ENCODE measurements around the gene AVPR1A.

- TF ChIP-seq, protein P1, sequence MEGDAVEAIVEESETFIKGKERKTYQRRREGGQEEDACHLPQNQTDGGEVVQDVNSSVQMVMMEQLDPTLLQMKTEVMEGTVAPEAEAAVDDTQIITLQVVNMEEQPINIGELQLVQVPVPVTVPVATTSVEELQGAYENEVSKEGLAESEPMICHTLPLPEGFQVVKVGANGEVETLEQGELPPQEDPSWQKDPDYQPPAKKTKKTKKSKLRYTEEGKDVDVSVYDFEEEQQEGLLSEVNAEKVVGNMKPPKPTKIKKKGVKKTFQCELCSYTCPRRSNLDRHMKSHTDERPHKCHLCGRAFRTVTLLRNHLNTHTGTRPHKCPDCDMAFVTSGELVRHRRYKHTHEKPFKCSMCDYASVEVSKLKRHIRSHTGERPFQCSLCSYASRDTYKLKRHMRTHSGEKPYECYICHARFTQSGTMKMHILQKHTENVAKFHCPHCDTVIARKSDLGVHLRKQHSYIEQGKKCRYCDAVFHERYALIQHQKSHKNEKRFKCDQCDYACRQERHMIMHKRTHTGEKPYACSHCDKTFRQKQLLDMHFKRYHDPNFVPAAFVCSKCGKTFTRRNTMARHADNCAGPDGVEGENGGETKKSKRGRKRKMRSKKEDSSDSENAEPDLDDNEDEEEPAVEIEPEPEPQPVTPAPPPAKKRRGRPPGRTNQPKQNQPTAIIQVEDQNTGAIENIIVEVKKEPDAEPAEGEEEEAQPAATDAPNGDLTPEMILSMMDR (IDR thresholded peaks at IDR 0.05; ENCODE audit: insufficient read depth, low read depth, low read length), result no peak
- no peak for TF ChIP-seq EZH2 (IDR thresholded peaks at IDR 0.05; ENCODE audit: insufficient read depth, low read length)
Observed at GRCh38 chr12:63101920-63102319, 49.1 kb downstream of the AVPR1A start.

Data from astrocyte (in vitro differentiated cells and primary cell).